LNCaP clone FGC (cell line): ENCODE data around the gene FCN1.

Experiments used
- DNase-seq: peaks from one replicate; pipeline ENCODE4 v3.0.0-alpha.2; 2011; ENCODE audit warnings: low read depth
- H3K4me3 ChIP-seq: 2 replicates; pipeline ENCODE4 v1.5.1; 2011; ENCODE audit warnings: mild to moderate bottlenecking, low read depth, low read length, control low read depth
- TF ChIP-seq, protein P1 (sequence below): IDR thresholded peaks from 2 replicates; pipeline ENCODE4 v1.5.1; 2012; ENCODE audit warnings: mild to moderate bottlenecking; ENCODE audit not compliant: control insufficient read depth, insufficient read depth; ENCODE audit errors: extremely low read depth

The FCN1 gene

DNA sequence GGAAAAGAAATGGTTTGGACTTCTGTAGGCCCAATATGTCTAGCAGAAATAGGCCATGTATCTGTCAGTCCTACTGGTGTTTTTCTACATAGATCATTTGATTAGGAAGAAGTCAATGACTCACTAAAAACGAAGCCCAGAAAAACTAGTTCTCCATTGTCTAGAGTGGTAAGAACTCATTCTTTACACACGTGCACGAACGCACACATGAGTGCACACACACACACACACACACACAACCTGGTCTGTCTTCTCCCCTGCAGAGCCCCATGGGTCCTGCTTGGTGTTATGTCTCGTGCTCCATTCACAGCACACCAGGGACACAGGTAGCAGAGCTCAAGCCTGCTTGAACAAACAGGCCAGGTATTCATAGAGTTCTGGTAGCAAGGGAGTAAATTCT lies 14.9 kb upstream of the FCN1 start:
- no peak for DNase-seq
- H3K4me3 ChIP-seq, result no peak overlapping the region
- TF ChIP-seq, protein P1, sequence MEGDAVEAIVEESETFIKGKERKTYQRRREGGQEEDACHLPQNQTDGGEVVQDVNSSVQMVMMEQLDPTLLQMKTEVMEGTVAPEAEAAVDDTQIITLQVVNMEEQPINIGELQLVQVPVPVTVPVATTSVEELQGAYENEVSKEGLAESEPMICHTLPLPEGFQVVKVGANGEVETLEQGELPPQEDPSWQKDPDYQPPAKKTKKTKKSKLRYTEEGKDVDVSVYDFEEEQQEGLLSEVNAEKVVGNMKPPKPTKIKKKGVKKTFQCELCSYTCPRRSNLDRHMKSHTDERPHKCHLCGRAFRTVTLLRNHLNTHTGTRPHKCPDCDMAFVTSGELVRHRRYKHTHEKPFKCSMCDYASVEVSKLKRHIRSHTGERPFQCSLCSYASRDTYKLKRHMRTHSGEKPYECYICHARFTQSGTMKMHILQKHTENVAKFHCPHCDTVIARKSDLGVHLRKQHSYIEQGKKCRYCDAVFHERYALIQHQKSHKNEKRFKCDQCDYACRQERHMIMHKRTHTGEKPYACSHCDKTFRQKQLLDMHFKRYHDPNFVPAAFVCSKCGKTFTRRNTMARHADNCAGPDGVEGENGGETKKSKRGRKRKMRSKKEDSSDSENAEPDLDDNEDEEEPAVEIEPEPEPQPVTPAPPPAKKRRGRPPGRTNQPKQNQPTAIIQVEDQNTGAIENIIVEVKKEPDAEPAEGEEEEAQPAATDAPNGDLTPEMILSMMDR, result no peak

DNA sequence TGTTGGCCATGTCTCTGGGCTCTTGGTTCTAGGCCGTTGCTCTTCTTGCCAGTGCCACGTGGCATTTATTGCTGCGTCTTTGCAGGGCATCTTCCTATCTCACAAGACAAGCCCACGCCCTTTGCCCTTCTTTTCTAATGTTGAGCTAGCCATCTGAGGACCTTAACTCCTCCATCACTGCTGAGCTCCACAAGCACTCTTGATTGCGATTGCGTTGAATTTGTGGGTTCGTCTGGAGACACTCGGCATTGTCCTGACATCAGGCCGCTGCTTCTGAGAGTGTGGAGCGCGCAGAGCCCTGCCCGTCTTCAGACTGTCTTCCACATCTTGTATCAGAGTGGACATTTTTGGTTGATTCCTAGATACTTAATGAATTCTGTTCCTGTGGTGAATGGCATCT lies 14.5 kb upstream of the FCN1 start:
- TF ChIP-seq, protein P1, result no peak
- H3K4me3 ChIP-seq, result no peak overlapping the region
- DNase-seq, result no peak

DNA sequence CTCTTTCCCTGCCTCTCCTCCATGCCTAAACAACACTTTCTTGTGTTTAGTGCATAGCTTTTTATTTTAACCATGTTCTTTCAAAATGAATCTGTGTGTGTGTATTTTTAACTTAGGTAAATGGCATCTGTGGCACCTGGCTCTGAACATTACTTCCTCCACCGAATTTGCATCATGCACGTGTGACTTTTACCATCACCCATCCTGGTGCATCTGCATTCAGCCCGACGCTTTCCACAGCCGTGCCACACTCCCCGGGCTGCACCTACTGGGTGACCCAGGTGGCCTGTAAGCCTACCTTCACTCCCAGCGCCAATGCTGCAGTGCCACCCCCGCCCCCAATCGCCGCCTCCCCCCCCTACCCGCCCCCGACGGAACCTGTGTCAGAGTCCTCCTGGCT lies 12.7 kb upstream of the FCN1 start:
- H3K4me3 ChIP-seq, result no peak overlapping the region
- TF ChIP-seq, protein P1, result no peak
- no peak for DNase-seq

DNA sequence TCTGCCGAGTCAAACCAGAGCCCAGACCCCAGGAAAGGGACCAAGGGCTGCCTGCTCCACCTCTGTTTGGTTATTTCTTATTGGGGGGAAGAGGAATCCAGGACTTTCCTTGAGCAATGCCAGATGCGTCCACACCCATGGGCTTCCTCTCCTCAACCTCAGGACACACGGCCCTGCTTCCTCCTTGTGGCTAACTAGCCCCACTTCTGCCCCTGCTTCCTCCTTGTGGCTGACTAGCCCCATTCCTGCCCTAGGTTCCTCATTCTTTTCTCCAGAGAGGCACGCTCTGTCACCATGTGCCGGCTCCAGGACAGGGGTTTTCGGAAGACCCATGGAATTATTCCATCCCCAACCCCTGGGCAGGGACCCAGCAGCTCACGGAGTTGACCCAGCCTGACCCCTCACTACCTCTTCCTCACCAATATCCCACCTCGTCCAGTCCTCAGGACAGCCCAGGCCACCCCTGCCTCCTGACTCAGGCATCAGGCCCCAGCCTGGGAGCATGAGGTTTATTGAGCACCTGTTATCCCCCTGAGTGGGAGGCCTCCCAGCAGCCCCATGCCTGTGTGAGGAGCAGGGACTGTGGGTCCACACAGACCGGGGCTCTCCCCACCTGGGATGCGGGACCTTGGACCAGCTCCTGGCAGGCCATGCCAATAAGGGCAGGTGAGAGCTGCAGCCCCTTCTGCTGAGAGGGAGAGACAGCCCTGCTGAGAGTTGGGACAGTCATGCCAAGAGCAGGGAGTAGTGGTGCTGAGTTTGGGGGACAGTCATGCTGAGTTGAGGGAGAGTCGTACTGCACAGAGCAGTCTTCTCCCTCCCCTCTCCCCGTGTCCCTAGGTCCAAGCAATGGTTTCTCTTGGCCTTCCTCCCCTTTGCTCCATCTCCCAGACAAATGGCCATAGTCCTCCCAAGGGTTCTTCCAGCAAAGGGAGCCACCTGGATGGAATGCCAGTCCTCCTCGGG lies 11.8 kb upstream of the FCN1 start:
- no peak for DNase-seq
- TF ChIP-seq, protein P1, result no peak
- no peak overlapping the region for H3K4me3 ChIP-seq

DNA sequence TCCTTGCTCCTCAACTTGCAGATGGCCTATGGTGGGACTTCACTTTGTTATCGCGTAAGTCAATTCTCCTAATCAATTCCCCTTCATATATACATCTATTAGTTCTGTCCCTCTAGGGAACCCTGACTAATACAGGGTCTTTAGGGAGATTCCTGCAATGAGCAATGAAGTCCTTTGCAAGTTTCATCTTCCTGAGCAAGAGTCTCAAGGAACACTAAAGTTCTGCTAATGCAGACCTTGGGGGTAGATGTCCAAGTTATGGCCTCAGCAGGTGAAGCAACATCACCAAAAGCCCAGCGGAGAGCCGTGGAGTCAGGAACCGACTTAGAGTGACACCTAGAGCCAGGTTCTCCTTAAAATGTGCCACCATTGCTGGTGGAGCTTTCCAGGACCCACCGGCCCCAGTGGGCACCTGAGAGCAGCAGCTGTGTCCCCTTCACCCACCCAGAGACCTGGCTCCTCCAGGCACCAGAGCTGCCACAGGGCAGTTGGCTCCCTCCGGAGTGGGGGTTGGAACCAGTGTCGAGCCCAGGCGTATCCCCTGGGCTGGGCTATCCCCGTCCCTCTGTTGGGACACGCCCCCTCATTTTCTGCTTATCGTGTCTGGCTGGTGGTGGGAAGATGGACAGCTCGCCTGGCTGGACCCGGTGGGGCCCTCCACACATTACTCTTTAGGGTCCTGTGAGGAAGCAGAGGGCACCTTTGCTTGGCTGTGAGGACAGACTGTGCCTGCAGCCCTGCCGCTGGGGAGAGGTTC lies 10.9 kb upstream of the FCN1 start:
- no peak for DNase-seq
- H3K4me3 ChIP-seq, result no peak overlapping the region
- TF ChIP-seq, protein P1, result no peak

DNA sequence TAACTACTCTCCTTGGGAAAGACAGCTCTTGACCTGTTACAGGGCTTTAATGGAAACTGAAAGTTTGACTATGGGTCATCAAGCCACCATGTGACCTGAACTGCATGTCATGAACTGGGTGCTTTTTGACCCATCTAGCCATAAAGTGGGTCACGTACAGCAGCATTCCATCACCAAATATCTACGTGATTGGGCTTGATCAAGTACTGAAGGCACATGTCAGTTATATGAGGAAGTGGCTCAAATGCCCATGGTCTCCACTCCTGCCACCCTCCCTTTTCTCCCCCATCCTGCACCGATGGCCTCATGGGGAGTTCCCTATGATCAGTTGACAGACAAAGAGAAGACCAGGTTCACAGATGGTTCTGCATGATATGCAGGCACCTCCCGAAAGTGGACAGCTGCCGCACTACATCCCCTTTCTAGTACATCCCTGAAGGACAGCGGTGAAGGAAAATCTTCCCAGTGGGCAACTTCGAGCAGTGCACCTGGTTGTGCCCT lies 7.3 kb upstream of the FCN1 start:
- DNase-seq, result no peak
- H3K4me3 ChIP-seq, result no peak overlapping the region
- TF ChIP-seq, protein P1, result no peak
